Panc1 (cell line): Measurements from ENCODE around the gene EPX. TPM values are rescaled to one million over a fixed set of nuclear protein-coding genes. Genes with fewer than 3 reads are reported as not detected.

Experiments used
- ATAC-seq: fragments of 200-7000 bp; cut with Tn5 transposase; 2 replicates; pipeline ENCODE4 v1.9.1; 2020; ENCODE audit warnings: mild to moderate bottlenecking, moderate library complexity
- BruUV-seq: library from RNA; stranded (reverse); fragments of 400-500 nt; replicated peaks from 2 replicates; lab custom pipeline; 2021; lab: Mats Ljungman, UMichigan
- CTCF ChIA-PET: fragments of 300-600 bp; sonication (Branson Sonifier 250); formaldehyde crosslinking; loops from one replicate; lab custom pipeline; 2022; ENCODE audit warnings: antibody characterized with exemption; lab: Charles Lee
- POLR2A ChIA-PET: fragments of 300-600 bp; sonication (Branson Sonifier 250); formaldehyde crosslinking; loops from one replicate; lab custom pipeline; 2022; ENCODE audit warnings: antibody characterized with exemption; lab: Charles Lee
- DNase-seq: peaks from one replicate; pipeline ENCODE4 v3.0.0-alpha.2; 2010; ENCODE audit warnings: low read depth, low spot score
- H3K27ac ChIP-seq: 2 replicates; pipeline ENCODE4 v1.5.1; 2011; ENCODE audit warnings: mild to moderate bottlenecking, low read length, inconsistent platforms
- H3K27me3 ChIP-seq: fragments of 200-500 bp; sonication (Bioruptor generic); 2 replicates; pipeline ENCODE4 v1.6.0; 2014; ENCODE audit warnings: low read length, inconsistent platforms; ENCODE audit not compliant: control insufficient read depth, insufficient read depth
- H3K36me3 ChIP-seq: fragments of 200-500 bp; sonication (Bioruptor generic); 2 replicates; pipeline ENCODE4 v1.5.1; 2014; ENCODE audit warnings: inconsistent platforms, mild to moderate bottlenecking, low read length, moderate library complexity; ENCODE audit not compliant: control insufficient read depth, insufficient read depth
- H3K4me1 ChIP-seq: 2 replicates; pipeline ENCODE4 v1.5.1; 2011; ENCODE audit warnings: inconsistent platforms, mild to moderate bottlenecking, low read length, moderate library complexity; ENCODE audit not compliant: control insufficient read depth, insufficient read depth
- H3K4me3 ChIP-seq, 2 experiments: 2 replicates each; pipeline ENCODE4 v1.5.1; 2011 to 2012; ENCODE audit warnings: low read depth in 2 of 2, low read length in 2 of 2, mild to moderate bottlenecking in 2 of 2, inconsistent platforms in 1 of 2, moderate library complexity in 1 of 2
- H3K9me3 ChIP-seq: fragments of 200-500 bp; sonication (Bioruptor generic); 2 replicates; pipeline ENCODE4 v1.5.1; 2014; ENCODE audit warnings: low read depth, mild to moderate bottlenecking, inconsistent platforms, low read length, moderate library complexity; ENCODE audit not compliant: control insufficient read depth, insufficient read depth
- CTCF ChIP-seq: fragments of 450-650 bp; IDR thresholded peaks from 2 replicates; pipeline ENCODE4 v1.5.1; 2017; ENCODE audit warnings: mild to moderate bottlenecking
- POLR2AphosphoS5 ChIP-seq: IDR thresholded peaks from 2 replicates; pipeline ENCODE4 v1.6.1; 2012; ENCODE audit warnings: mild to moderate bottlenecking, low read depth, low read length, moderate library complexity
- SIN3A ChIP-seq: IDR thresholded peaks from 2 replicates; pipeline ENCODE4 v1.6.1; 2012; ENCODE audit warnings: low read depth, mild to moderate bottlenecking, low read length, moderate library complexity, borderline replicate concordance; ENCODE audit not compliant: insufficient read depth
- TCF7L2 ChIP-seq: IDR thresholded peaks from 2 replicates; pipeline ENCODE4 v1.6.1; 2011; ENCODE audit warnings: mild to moderate bottlenecking, low read depth, low read length, inconsistent platforms
- in situ Hi-C: cut with HindIII; loops from 2 replicates; pipeline ENCODE4 v1.10.0; 2016; ENCODE audit warnings: low sequenced_read_pairs, low pct_unique_long_range_greater_than_20kb
- intact Hi-C: fragments of 100-400 bp; cut with micrococcal nuclease; formaldehyde crosslinking; loops from one replicate; pipeline ENCODE4 v1.10.0; 2022; ENCODE audit not compliant: unreplicated experiment
- total RNA-seq: library from RNA; stranded (reverse); gene quantifications from one replicate; pipeline ENCODE4 v1.2.1, GENCODE V29; 2021; ENCODE audit not compliant: unreplicated experiment
- TF ChIP-seq, protein P1 (sequence below), 2 experiments: IDR thresholded peaks; 2 replicates each; pipeline ENCODE4 v1.6.1; 2011 to 2012; ENCODE audit warnings: low read depth in 2 of 2, control low read depth in 1 of 2, low read length in 1 of 2, mild to moderate bottlenecking in 1 of 2, moderate library complexity in 1 of 2; ENCODE audit not compliant: insufficient read depth in 1 of 2

EPX gene
- total RNA-seq, 1 experiment from 2014 or later, result not detected

DNA sequence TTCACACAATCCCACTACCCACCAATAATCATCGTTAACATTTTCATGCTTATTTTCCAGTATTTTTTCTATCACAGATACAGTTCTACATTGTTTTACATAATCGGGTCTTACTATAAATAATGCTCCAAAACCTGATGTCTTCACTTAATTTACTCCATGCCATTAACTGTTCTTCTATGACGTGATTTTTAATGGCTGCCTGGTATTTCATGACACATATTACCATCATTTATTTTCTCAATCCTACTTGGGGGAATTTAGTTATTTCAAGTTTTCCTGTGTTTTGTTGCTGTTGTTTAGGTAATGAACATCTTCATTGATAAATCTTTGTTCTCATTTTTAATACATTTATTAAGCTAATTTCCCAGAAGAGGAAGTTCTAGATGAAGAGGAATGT, 60.6 kb downstream of the EPX start:
- Histone ChIP-seq H3K9me3 (no peaks in the 10 kb centered on the region), H3K36me3 (no peaks in the 10 kb centered on the region), H3K27me3 (peaks cover 2% of the 10 kb centered on the region; the same call in 1 of the 2 replicates), H3K4me1 (no peaks in the 10 kb centered on the region), H3K27ac (no peak overlapping the region), H3K4me3 (no peak overlapping the region)
- in situ Hi-C loops, result no loop called here
- TF ChIP-seq TCF7L2, result no peak
- no peak for TF ChIP-seq SIN3A
- TF ChIP-seq CTCF, result no peak
- TF ChIP-seq, protein P1, sequence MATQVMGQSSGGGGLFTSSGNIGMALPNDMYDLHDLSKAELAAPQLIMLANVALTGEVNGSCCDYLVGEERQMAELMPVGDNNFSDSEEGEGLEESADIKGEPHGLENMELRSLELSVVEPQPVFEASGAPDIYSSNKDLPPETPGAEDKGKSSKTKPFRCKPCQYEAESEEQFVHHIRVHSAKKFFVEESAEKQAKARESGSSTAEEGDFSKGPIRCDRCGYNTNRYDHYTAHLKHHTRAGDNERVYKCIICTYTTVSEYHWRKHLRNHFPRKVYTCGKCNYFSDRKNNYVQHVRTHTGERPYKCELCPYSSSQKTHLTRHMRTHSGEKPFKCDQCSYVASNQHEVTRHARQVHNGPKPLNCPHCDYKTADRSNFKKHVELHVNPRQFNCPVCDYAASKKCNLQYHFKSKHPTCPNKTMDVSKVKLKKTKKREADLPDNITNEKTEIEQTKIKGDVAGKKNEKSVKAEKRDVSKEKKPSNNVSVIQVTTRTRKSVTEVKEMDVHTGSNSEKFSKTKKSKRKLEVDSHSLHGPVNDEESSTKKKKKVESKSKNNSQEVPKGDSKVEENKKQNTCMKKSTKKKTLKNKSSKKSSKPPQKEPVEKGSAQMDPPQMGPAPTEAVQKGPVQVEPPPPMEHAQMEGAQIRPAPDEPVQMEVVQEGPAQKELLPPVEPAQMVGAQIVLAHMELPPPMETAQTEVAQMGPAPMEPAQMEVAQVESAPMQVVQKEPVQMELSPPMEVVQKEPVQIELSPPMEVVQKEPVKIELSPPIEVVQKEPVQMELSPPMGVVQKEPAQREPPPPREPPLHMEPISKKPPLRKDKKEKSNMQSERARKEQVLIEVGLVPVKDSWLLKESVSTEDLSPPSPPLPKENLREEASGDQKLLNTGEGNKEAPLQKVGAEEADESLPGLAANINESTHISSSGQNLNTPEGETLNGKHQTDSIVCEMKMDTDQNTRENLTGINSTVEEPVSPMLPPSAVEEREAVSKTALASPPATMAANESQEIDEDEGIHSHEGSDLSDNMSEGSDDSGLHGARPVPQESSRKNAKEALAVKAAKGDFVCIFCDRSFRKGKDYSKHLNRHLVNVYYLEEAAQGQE (IDR thresholded peaks at IDR 0.05; ENCODE audit: insufficient read depth in 1 of 2, low read depth in 2 of 2, low read length in 1 of 2), result no peak
- TF ChIP-seq POLR2AphosphoS5, result no peak
- DNase-seq, result no peak
- CTCF ChIA-PET, result no interaction called here
- POLR2A ChIA-PET, result no interaction called here
- ATAC-seq, result no peak
- BruUV-seq, result no TSS peak
- intact Hi-C loops, result no loop called here

Other genes starting within 250 kb of the EPX start
- 103 TPM for gene CUEDC1, start 237.3 kb upstream of the EPX start, total RNA-seq
- 73.5 TPM for gene VEZF1, start 204.5 kb upstream of the EPX start, total RNA-seq
- gene SRSF1, start 185.5 kb upstream of the EPX start, total RNA-seq, result 362 TPM
- gene DYNLL2, start 109.3 kb upstream of the EPX start, total RNA-seq, result 19.8 TPM
- gene OR4D1, start 44.3 kb upstream of the EPX start, total RNA-seq, result 0.05 TPM
- gene OR4D2, start 25.7 kb upstream of the EPX start, total RNA-seq, result not detected
- gene MKS1, start 26.5 kb downstream of the EPX start, total RNA-seq, result 12.1 TPM
- not detected for gene LPO, start 45.9 kb downstream of the EPX start, total RNA-seq
- not detected for gene MPO, start 88.2 kb downstream of the EPX start, total RNA-seq
- gene TSPOAP1, start 136.1 kb downstream of the EPX start, total RNA-seq, result 0.05 TPM
- gene SUPT4H1, start 159.5 kb downstream of the EPX start, total RNA-seq, result 53.8 TPM
- 4.7 TPM for gene RNF43, start 224.8 kb downstream of the EPX start, total RNA-seq